HUES64 (cell line): ENCODE measurements around the gene FAM228B.
"Not testable (repeated sequence)": the region's sequence is repeated elsewhere in the genome, so short reads cannot be mapped to it uniquely, and the experiment has no call there.

Source experiments
- H3K27ac ChIP-seq: 2 replicates; pipeline ENCODE4 v1.7.0; 2013; ENCODE audit warnings: low read depth, low read length, inconsistent platforms
- H3K27me3 ChIP-seq: 2 replicates; pipeline ENCODE4 v1.6.1; 2013; ENCODE audit warnings: mild to moderate bottlenecking, low read length; ENCODE audit not compliant: insufficient read depth
- H3K36me3 ChIP-seq: 2 replicates; pipeline ENCODE4 v1.6.1; 2013; ENCODE audit warnings: mild to moderate bottlenecking, low read length; ENCODE audit not compliant: insufficient read depth
- H3K4me1 ChIP-seq: 2 replicates; pipeline ENCODE4 v1.6.1; 2013; ENCODE audit warnings: mild to moderate bottlenecking, low read length, moderate library complexity; ENCODE audit not compliant: insufficient read depth
- H3K4me3 ChIP-seq: 2 replicates; pipeline ENCODE4 v1.5.1; 2013; ENCODE audit warnings: mild to moderate bottlenecking, low read length, moderate library complexity
- H3K9ac ChIP-seq: 2 replicates; pipeline ENCODE4 v1.6.1; 2013; ENCODE audit warnings: mild to moderate bottlenecking, low read depth, low read length
- H3K9me3 ChIP-seq: 2 replicates; pipeline ENCODE4 v1.6.1; 2013; ENCODE audit warnings: low read depth, low read length; ENCODE audit not compliant: insufficient read depth
- WGBS: fragments of 150-250, 120-280 bp; methylation state at CpG from one replicate; pipeline ENCODE4 v1.1.7; 2013; ENCODE audit warnings: missing lambda C conversion rate; 5-methylcytosine and 5-hydroxymethylcytosine counted together

The FAM228B gene

GRCh38 chr2:24182507-24182906, 59.2 kb downstream of the FAM228B start:
- Histone ChIP-seq H3K27me3 (no peaks in the 10 kb centered on the region), H3K36me3 (no peaks in the 10 kb centered on the region), H3K9me3 (peaks cover 3% of the 10 kb centered on the region; the same call in 1 of the 2 replicates), H3K27ac (no peak overlapping the region), H3K4me3 (no peak overlapping the region), H3K4me1 (no peaks in the 10 kb centered on the region; the same call in 1 of the 2 replicates), H3K9ac (no peak overlapping the region)
- 89% methylated on average over 7 of the region's 7 CpGs for WGBS

GRCh38 chr2:24183366-24184069, 60.2 kb downstream of the FAM228B start:
- Histone ChIP-seq H3K4me3 (no peak overlapping the region), H3K9me3 (peaks cover 3% of the 10 kb centered on the region; the same call in 1 of the 2 replicates)
- 92% methylated on average over 6 of the region's 6 CpGs for WGBS

GRCh38 chr2:24189551-24189950, 66.3 kb downstream of the FAM228B start:
- Histone ChIP-seq H3K27ac (no peak overlapping the region), H3K4me3 (no peak overlapping the region), H3K9ac (no peak overlapping the region), H3K9me3 (peaks cover 3% of the 10 kb centered on the region; the same call in 1 of the 2 replicates), H3K36me3 (no peaks in the 10 kb centered on the region), H3K4me1 (no peaks in the 10 kb centered on the region), H3K27me3 (no peaks in the 10 kb centered on the region)
- whole genome bisulfite sequencing, result 82% methylated on average over 10 of the region's 10 CpGs

More at GRCh38 chr2:24183366-24184069, 60.2 kb downstream of the FAM228B start:
- Histone ChIP-seq H3K27ac (no peak overlapping the region), H3K4me1 (no peaks in the 10 kb centered on the region; the same call in 1 of the 2 replicates), H3K36me3 (no peaks in the 10 kb centered on the region), H3K9ac (no peak overlapping the region), H3K27me3 (no peaks in the 10 kb centered on the region)

- H3K9me3 ChIP-seq, result peaks cover under 1% of the 10 kb centered on the region; the same call in 1 of the 2 replicates
Observed at GRCh38 chr2:24190503-24190902, 67.2 kb downstream of the FAM228B start.

GRCh38 chr2:24191156-24191555, 67.9 kb downstream of the FAM228B start:
- Histone ChIP-seq H3K9ac (no peak overlapping the region), H3K4me1 (no peaks in the 10 kb centered on the region), H3K4me3 (no peak overlapping the region), H3K27me3 (no peaks in the 10 kb centered on the region), H3K9me3 (no peaks in the 10 kb centered on the region; the same call in 1 of the 2 replicates), H3K36me3 (no peaks in the 10 kb centered on the region), H3K27ac (no peak overlapping the region)
- 91% methylated on average over 8 of the region's 9 CpGs for WGBS

More at GRCh38 chr2:24190503-24190902, 67.2 kb downstream of the FAM228B start:
- Histone ChIP-seq H3K9ac (no peak overlapping the region), H3K27ac (no peak overlapping the region), H3K4me3 (no peak overlapping the region), H3K36me3 (no peaks in the 10 kb centered on the region), H3K4me1 (no peaks in the 10 kb centered on the region), H3K27me3 (no peaks in the 10 kb centered on the region)
- WGBS, result 94% methylated on average over 9 of the region's 9 CpGs

- Histone ChIP-seq H3K4me1 (no peaks in the 10 kb centered on the region), H3K27me3 (no peaks in the 10 kb centered on the region), H3K36me3 (no peaks in the 10 kb centered on the region), H3K9ac (no peak overlapping the region), H3K4me3 (no peak overlapping the region), H3K9me3 (no peaks in the 10 kb centered on the region; the same call in 1 of the 2 replicates), H3K27ac (no peak overlapping the region)
- 85% methylated on average over 5 of the region's 5 CpGs for WGBS
Observed at GRCh38 chr2:24191848-24192247, 68.6 kb downstream of the FAM228B start.

- not testable (repeated sequence) for H3K9me3 ChIP-seq, H3K9ac ChIP-seq, H3K27me3 ChIP-seq, H3K4me3 ChIP-seq, H3K27ac ChIP-seq, H3K4me1 ChIP-seq, H3K36me3 ChIP-seq
- no CpG with 5 or more reads among the region's 1 CpG for WGBS
Observed at GRCh38 chr2:24197213-24197612, 73.9 kb downstream of the FAM228B start.

- Histone ChIP-seq H3K27ac (no peak overlapping the region), H3K9me3 (no peaks in the 10 kb centered on the region), H3K9ac (no peak overlapping the region), H3K36me3 (no peaks in the 10 kb centered on the region), H3K4me3 (no peak overlapping the region), H3K4me1 (no peaks in the 10 kb centered on the region), H3K27me3 (no peaks in the 10 kb centered on the region)
- WGBS, result 91% methylated on average over 12 of the region's 12 CpGs
Observed at GRCh38 chr2:24199968-24200590, 76.8 kb downstream of the FAM228B start.

GRCh38 chr2:24200799-24201198, 77.5 kb downstream of the FAM228B start:
- H3K27ac ChIP-seq, result no peak overlapping the region
- WGBS, result 92% methylated on average over 3 of the region's 3 CpGs
- H3K9ac ChIP-seq, result no peak overlapping the region
- H3K27me3 ChIP-seq, result no peaks in the 10 kb centered on the region
- H3K9me3 ChIP-seq, result no peaks in the 10 kb centered on the region
- H3K4me3 ChIP-seq, result no peak overlapping the region
- H3K4me1 ChIP-seq, result no peaks in the 10 kb centered on the region
- no peaks in the 10 kb centered on the region for H3K36me3 ChIP-seq

GRCh38 chr2:24203029-24203786, 79.9 kb downstream of the FAM228B start:
- Histone ChIP-seq H3K27me3 (no peaks in the 10 kb centered on the region), H3K36me3 (no peaks in the 10 kb centered on the region), H3K4me3 (no peak overlapping the region), H3K27ac (no peak overlapping the region), H3K9ac (no peak overlapping the region), H3K9me3 (no peaks in the 10 kb centered on the region), H3K4me1 (no peaks in the 10 kb centered on the region)
- 89% methylated on average over 19 of the region's 19 CpGs for WGBS

- no peak overlapping the region for H3K9ac ChIP-seq
- H3K36me3 ChIP-seq, result no peaks in the 10 kb centered on the region
- H3K4me3 ChIP-seq, result no peak overlapping the region
- H3K27ac ChIP-seq, result no peak overlapping the region
- no peaks in the 10 kb centered on the region for H3K9me3 ChIP-seq
- 94% methylated on average over 5 of the region's 5 CpGs for WGBS
- no peaks in the 10 kb centered on the region for H3K27me3 ChIP-seq
- H3K4me1 ChIP-seq, result no peaks in the 10 kb centered on the region
Observed at GRCh38 chr2:24203787-24204150, 80.5 kb downstream of the FAM228B start.
